Measurements from ENCODE around the gene PRKAR2A.

DNA sequence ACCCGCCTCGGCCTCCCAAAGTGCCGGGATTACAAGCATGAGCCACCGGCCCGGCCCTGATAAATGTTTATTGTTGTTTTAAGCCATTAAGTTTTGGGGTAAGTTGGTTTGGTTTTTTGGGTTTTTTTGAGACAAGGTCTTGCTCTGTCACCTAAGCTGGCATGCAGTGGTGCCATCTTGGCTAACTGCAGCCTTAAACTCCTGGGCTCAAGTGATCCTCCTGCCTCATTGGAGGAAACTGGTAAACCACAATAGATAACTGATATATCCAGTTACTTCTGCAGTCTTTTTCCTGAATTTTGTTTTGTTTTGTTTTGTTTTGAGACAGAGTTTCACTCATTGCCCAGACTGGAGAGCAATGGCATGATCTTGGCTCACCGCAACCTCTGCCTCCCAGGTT, 46.8 kb upstream of the PRKAR2A start:
- TF ChIP-seq POLR2AphosphoS5 (IDR thresholded peaks at IDR 0.05; ENCODE audit: low read depth) = no peak
- TF ChIP-seq, protein P1, sequence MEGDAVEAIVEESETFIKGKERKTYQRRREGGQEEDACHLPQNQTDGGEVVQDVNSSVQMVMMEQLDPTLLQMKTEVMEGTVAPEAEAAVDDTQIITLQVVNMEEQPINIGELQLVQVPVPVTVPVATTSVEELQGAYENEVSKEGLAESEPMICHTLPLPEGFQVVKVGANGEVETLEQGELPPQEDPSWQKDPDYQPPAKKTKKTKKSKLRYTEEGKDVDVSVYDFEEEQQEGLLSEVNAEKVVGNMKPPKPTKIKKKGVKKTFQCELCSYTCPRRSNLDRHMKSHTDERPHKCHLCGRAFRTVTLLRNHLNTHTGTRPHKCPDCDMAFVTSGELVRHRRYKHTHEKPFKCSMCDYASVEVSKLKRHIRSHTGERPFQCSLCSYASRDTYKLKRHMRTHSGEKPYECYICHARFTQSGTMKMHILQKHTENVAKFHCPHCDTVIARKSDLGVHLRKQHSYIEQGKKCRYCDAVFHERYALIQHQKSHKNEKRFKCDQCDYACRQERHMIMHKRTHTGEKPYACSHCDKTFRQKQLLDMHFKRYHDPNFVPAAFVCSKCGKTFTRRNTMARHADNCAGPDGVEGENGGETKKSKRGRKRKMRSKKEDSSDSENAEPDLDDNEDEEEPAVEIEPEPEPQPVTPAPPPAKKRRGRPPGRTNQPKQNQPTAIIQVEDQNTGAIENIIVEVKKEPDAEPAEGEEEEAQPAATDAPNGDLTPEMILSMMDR (IDR thresholded peaks at IDR 0.05; ENCODE audit: insufficient read depth, low read length) = no peak
- TF ChIP-seq REST (IDR thresholded peaks at IDR 0.05; ENCODE audit: insufficient replicate concordance, low read depth) = no peak
